Breast epithelium (tissue), 4 donors: ENCODE data around the gene FTSJ1. TPM values are rescaled to one million over a fixed set of nuclear protein-coding genes. Genes with fewer than 3 reads are reported as not detected.

ENCODE experiments used
- DNase-seq, 2 donors: peaks; one replicate each; pipeline ENCODE4 v3.0.0-alpha.2; 2019; ENCODE audit warnings: low spot score in 2 of 2
- H3K27ac ChIP-seq, 2 donors: fragments of 200-600 bp; sonication (generic) in 1 of 2; one replicate each; pipeline ENCODE4 v1.5.1; 2016 to 2019; ENCODE audit warnings: mild to moderate bottlenecking in 1 of 2
- H3K27me3 ChIP-seq, 2 donors: fragments of 200-600 bp; sonication (generic) in 1 of 2; one replicate each; pipeline versions ENCODE4 v1.5.1 to v1.6.0; 2017 to 2019; ENCODE audit warnings: control low read depth in 1 of 2, mild to moderate bottlenecking in 1 of 2
- H3K36me3 ChIP-seq: fragments of 200-600 bp; one replicate; pipeline ENCODE4 v1.5.1; 2019
- H3K4me1 ChIP-seq, 2 donors: fragments of 200-600 bp; sonication (generic); one replicate each; pipeline ENCODE4 v1.5.1; 2016 to 2019; ENCODE audit warnings: control low read depth in 1 of 2
- H3K4me3 ChIP-seq, 3 donors: fragments of 200-600 bp; sonication (generic); 1 replicate in 2 of 3; 2 replicates in 1 of 3; pipeline ENCODE4 v1.5.1; 2016 to 2019; ENCODE audit warnings: mild to moderate bottlenecking in 3 of 3, moderate library complexity in 2 of 3
- H3K9me3 ChIP-seq, 2 donors: fragments of 200-600 bp; sonication (generic) in 1 of 2; one replicate each; pipeline ENCODE4 v1.5.1; 2016 to 2019; ENCODE audit warnings: control low read depth in 1 of 2
- POLR2A ChIP-seq: fragments of 450-650 bp; IDR thresholded peaks from one replicate; pipeline ENCODE4 v1.6.1; 2016; ENCODE audit warnings: antibody characterized with exemption, mild to moderate bottlenecking, moderate library complexity
- POLR2AphosphoS5 ChIP-seq, 3 donors: sonication (generic); formaldehyde crosslinking; IDR thresholded peaks; one replicate each; pipeline ENCODE4 v1.6.1; 2017; ENCODE audit warnings: antibody characterized with exemption in 3 of 3
- intact Hi-C: fragments of 100-400 bp; cut with DNase I; formaldehyde crosslinking; loops from one replicate; pipeline ENCODE4 v1.15.1; 2023; ENCODE audit warnings: low total_unique reads
- total RNA-seq, 3 donors: library from RNA; depleted of rRNA; stranded (reverse); fragments of >200 nt; gene quantifications; one replicate each; pipeline ENCODE4 v1.1.0, GENCODE V29; 2016
- TF ChIP-seq, protein P1 (sequence below), 3 donors: fragments of 450-650 bp; IDR thresholded peaks; one replicate each; pipeline ENCODE4 v1.5.1; 2016 to 2017; ENCODE audit warnings: antibody characterized with exemption in 3 of 3, mild to moderate bottlenecking in 3 of 3, moderate library complexity in 3 of 3

FTSJ1 gene
- total RNA-seq, 3 donors from 2014 or later: 31.8 to 55.4 (median 34.8) TPM

DNA sequence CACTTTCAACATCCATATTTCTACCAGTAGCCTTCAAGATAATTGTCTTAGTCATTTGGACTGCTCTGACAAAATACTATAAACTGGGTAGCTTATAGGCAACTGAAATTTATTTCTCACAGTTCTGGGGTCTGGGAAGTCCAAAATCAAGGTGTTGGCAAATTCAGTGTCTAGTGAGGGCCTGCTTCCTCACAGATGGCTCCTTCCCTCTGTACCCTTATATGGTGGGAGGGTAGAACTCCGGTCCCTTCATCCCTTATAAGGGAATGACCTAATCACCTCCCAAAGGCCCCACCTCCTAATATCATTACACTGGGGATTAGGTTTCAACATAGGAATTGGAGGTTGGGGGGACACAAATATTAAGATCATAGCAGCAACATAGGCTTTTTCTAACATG is 56.2 kb downstream of the FTSJ1 start:
- Histone ChIP-seq H3K4me1 (no peaks in the 10 kb centered on the region), H3K27me3 (peaks cover 0 to 4% of the 10 kb centered on the region in 2 donors), H3K27ac (no peak overlapping the region), H3K4me3 (no peak overlapping the region), H3K9me3 (no peaks in the 10 kb centered on the region), H3K36me3 (no peaks in the 10 kb centered on the region)
- no peak for DNase-seq
- intact Hi-C loops: no loop called here
- TF ChIP-seq, protein P1, sequence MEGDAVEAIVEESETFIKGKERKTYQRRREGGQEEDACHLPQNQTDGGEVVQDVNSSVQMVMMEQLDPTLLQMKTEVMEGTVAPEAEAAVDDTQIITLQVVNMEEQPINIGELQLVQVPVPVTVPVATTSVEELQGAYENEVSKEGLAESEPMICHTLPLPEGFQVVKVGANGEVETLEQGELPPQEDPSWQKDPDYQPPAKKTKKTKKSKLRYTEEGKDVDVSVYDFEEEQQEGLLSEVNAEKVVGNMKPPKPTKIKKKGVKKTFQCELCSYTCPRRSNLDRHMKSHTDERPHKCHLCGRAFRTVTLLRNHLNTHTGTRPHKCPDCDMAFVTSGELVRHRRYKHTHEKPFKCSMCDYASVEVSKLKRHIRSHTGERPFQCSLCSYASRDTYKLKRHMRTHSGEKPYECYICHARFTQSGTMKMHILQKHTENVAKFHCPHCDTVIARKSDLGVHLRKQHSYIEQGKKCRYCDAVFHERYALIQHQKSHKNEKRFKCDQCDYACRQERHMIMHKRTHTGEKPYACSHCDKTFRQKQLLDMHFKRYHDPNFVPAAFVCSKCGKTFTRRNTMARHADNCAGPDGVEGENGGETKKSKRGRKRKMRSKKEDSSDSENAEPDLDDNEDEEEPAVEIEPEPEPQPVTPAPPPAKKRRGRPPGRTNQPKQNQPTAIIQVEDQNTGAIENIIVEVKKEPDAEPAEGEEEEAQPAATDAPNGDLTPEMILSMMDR (IDR thresholded peaks at IDR 0.05): no peak
- TF ChIP-seq POLR2A: no peak
- TF ChIP-seq POLR2AphosphoS5 (IDR thresholded peaks at IDR 0.05): no peak

DNA sequence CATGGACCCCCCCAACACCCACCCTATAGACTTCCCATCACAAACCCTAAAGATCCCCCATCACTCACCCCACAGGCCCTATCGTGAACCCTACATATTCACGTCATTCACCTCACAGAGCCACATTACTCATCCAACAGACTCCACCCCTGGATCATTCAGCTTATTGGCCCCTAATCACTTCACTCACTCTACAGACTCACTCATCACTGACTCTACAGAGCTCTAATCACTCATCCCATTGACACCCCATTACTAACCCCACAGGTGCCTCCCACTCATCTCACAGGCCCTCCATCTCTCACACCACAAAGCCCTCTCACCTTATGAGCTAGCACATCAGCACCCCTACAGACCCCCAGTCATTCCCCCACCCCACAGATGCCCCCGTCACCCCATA is 57.2 kb downstream of the FTSJ1 start:
- TF ChIP-seq, protein P1 (IDR thresholded peaks at IDR 0.05): no peak
- TF ChIP-seq POLR2A (no peak), POLR2AphosphoS5 (IDR thresholded peaks at IDR 0.05) (no peak)
- no peaks in the 10 kb centered on the region for H3K36me3 ChIP-seq
- H3K4me3 ChIP-seq: no peak overlapping the region
- no peak overlapping the region for H3K27ac ChIP-seq
- peaks cover 0 to 4% of the 10 kb centered on the region in 2 donors for H3K27me3 ChIP-seq
- H3K9me3 ChIP-seq: no peaks in the 10 kb centered on the region
- DNase-seq: no peak
- intact Hi-C loops: no loop called here
- H3K4me1 ChIP-seq: no peaks in the 10 kb centered on the region

Other genes starting within 250 kb of the FTSJ1 start
- not detected for gene SSX1, start 220.8 kb upstream of the FTSJ1 start, total RNA-seq
- gene SSX3, start 119.5 kb upstream of the FTSJ1 start, total RNA-seq: not detected
- gene SSX4, start 92.7 kb upstream of the FTSJ1 start, total RNA-seq: not detected
- not detected for gene SSX4B, start 64.2 kb upstream of the FTSJ1 start, total RNA-seq
- 10 to 100 TPM in 1 of 3 donors, 1 to 10 TPM in 1, under 1 TPM in 1; 0.96 to 12.1 (median 3.8) TPM for gene SLC38A5, start 5.9 kb upstream of the FTSJ1 start, total RNA-seq
- gene PORCN, start 32.8 kb downstream of the FTSJ1 start, total RNA-seq: 10 to 100 TPM; 12.1 to 22.1 (median 17.0) TPM
- gene EBP, start 45.6 kb downstream of the FTSJ1 start, total RNA-seq: 10 to 100 TPM; 20.3 to 22.0 (median 20.6) TPM
- 10 to 100 TPM; 11.3 to 13.0 (median 12.5) TPM for gene TBC1D25, start 63.5 kb downstream of the FTSJ1 start, total RNA-seq
- 100 to 1,000 TPM; 152 to 328 (median 213) TPM for gene RBM3, start 98.3 kb downstream of the FTSJ1 start, total RNA-seq
- 100 to 1,000 TPM in 1 of 3 donors, 10 to 100 TPM in 2; 97.2 to 113 (median 97.7) TPM for gene WDR13, start 121.3 kb downstream of the FTSJ1 start, total RNA-seq
- gene WAS, start 207.6 kb downstream of the FTSJ1 start, total RNA-seq: 10 to 100 TPM in 1 of 3 donors, 1 to 10 TPM in 2; 2.3 to 12.5 (median 6.0) TPM
- gene SUV39H1, start 220.5 kb downstream of the FTSJ1 start, total RNA-seq: 1 to 10 TPM; 3.6 to 7.0 (median 5.3) TPM